Activated T-cell treated with anti-CD3 and anti-CD28 coated beads, Interleukin-2, amount 50 U/mL, for 4 hours (primary cell): Measurements from ENCODE around the gene EML3. TPM values are rescaled to one million over a fixed set of nuclear protein-coding genes. Genes with fewer than 3 reads are reported as not detected.
"Not testable (repeated sequence)": the region's sequence is repeated elsewhere in the genome, so short reads cannot be mapped to it uniquely, and the experiment has no call there.

Source experiments
- ATAC-seq, 2 donors: fragments of 200-7000 bp; cut with Tn5 transposase; one replicate each; pipeline ENCODE4 v1.10.0; 2021
- DNase-seq: peaks from one replicate; pipeline ENCODE4 v3.0.0-alpha.2; 2020
- H3K27me3 Mint-ChIP-seq: one replicate; pipeline ENCODE4 v1.8.0; 2021; ENCODE audit warnings: low read depth, mixed read lengths
- H3K36me3 Mint-ChIP-seq: one replicate; pipeline ENCODE4 v1.8.0; 2022; ENCODE audit warnings: mixed read lengths; ENCODE audit not compliant: insufficient read depth
- H3K4me1 Mint-ChIP-seq: one replicate; pipeline ENCODE4 v1.8.0; 2021; ENCODE audit warnings: low read depth, mixed read lengths
- H3K4me3 Mint-ChIP-seq: one replicate; pipeline ENCODE4 v1.8.0; 2021; ENCODE audit warnings: mild to moderate bottlenecking, moderate library complexity, mixed read lengths
- H3K9me3 Mint-ChIP-seq: one replicate; pipeline ENCODE4 v1.8.0; 2021; ENCODE audit warnings: mixed read lengths
- total RNA-seq, 3 donors: library from RNA; stranded (reverse); gene quantifications; one replicate each; pipeline ENCODE4 v1.2.1, GENCODE V29; 2021

EML3 gene
- total RNA-seq, 3 donors from 2014 or later: 145 to 160 (median 155) TPM

- ATAC-seq: peak; percentile 37 to 46
- Mint-ChIP-seq H3K36me3 (peaks cover 41% of the 10 kb centered on the region), H3K4me1 (peaks cover 62% of the 10 kb centered on the region), H3K9me3 (no peaks in the 10 kb centered on the region), H3K4me3 (no peak overlapping the region), H3K27me3 (no peaks in the 10 kb centered on the region)
- DNase-seq: peak; percentile 81
Measured at GRCh38 chr11:62560566-62561103, 51.9 kb downstream of the EML3 start.

- DNase-seq, ATAC-seq, H3K4me3 Mint-ChIP-seq, H3K27me3 Mint-ChIP-seq, H3K9me3 Mint-ChIP-seq: not testable (repeated sequence)
- H3K36me3 Mint-ChIP-seq: peaks cover 38% of the 10 kb centered on the region
- H3K4me1 Mint-ChIP-seq: peaks cover 69% of the 10 kb centered on the region
Measured at GRCh38 chr11:62559626-62560025, 52.9 kb downstream of the EML3 start.

GRCh38 chr11:62559204-62559603, 53.4 kb downstream of the EML3 start:
- DNase-seq: no peak
- Mint-ChIP-seq H3K27me3 (no peaks in the 10 kb centered on the region), H3K36me3 (peaks cover 38% of the 10 kb centered on the region), H3K4me3 (no peak overlapping the region), H3K9me3 (no peaks in the 10 kb centered on the region), H3K4me1 (peaks cover 74% of the 10 kb centered on the region)
- ATAC-seq: no peak

GRCh38 chr11:62558669-62559068, 53.9 kb downstream of the EML3 start:
- H3K36me3 Mint-ChIP-seq: peaks cover 35% of the 10 kb centered on the region

GRCh38 chr11:62556875-62557631, 55.5 kb downstream of the EML3 start:
- no peak for DNase-seq
- H3K36me3 Mint-ChIP-seq: peaks cover 32% of the 10 kb centered on the region
- peak; percentile 22 to 25 for ATAC-seq
- H3K4me3 Mint-ChIP-seq: peak overlapping the region; percentile 58
- H3K27me3 Mint-ChIP-seq: no peaks in the 10 kb centered on the region
- H3K4me1 Mint-ChIP-seq: peaks cover 94% of the 10 kb centered on the region
- H3K9me3 Mint-ChIP-seq: no peaks in the 10 kb centered on the region

More at GRCh38 chr11:62558669-62559068, 53.9 kb downstream of the EML3 start:
- DNase-seq: no peak
- Mint-ChIP-seq H3K27me3 (no peaks in the 10 kb centered on the region), H3K9me3 (no peaks in the 10 kb centered on the region), H3K4me3 (no peak overlapping the region), H3K4me1 (peaks cover 79% of the 10 kb centered on the region)
- no peak for ATAC-seq

- peak; percentile 58 for DNase-seq
- Mint-ChIP-seq H3K9me3 (no peaks in the 10 kb centered on the region), H3K4me3 (peak overlapping the region; percentile 58), H3K36me3 (peaks cover 27% of the 10 kb centered on the region), H3K4me1 (peaks cover 98% of the 10 kb centered on the region), H3K27me3 (no peaks in the 10 kb centered on the region)
- peak; percentile 42 to 44 for ATAC-seq
Measured at GRCh38 chr11:62556108-62556874, 56.3 kb downstream of the EML3 start.

GRCh38 chr11:62555464-62556107, 57.0 kb downstream of the EML3 start:
- peak overlapping the region; percentile 58 for H3K4me3 Mint-ChIP-seq
- peaks cover 98% of the 10 kb centered on the region for H3K4me1 Mint-ChIP-seq
- no peaks in the 10 kb centered on the region for H3K27me3 Mint-ChIP-seq
- H3K9me3 Mint-ChIP-seq: no peaks in the 10 kb centered on the region
- H3K36me3 Mint-ChIP-seq: peaks cover 26% of the 10 kb centered on the region
- DNase-seq: no peak
- peak; percentile 15 to 33 for ATAC-seq

GRCh38 chr11:62554387-62555167, 58.0 kb downstream of the EML3 start:
- Mint-ChIP-seq H3K9me3 (no peaks in the 10 kb centered on the region), H3K4me3 (peak overlapping the region; percentile 33), H3K36me3 (peaks cover 18% of the 10 kb centered on the region), H3K27me3 (no peaks in the 10 kb centered on the region), H3K4me1 (peaks cover 97% of the 10 kb centered on the region)
- no peak for DNase-seq
- ATAC-seq: no peak

- peaks cover 91% of the 10 kb centered on the region for H3K4me1 Mint-ChIP-seq
- peak overlapping the region; percentile 58 for H3K4me3 Mint-ChIP-seq
- H3K27me3 Mint-ChIP-seq: no peaks in the 10 kb centered on the region
- no peak for DNase-seq
- H3K9me3 Mint-ChIP-seq: no peaks in the 10 kb centered on the region
- H3K36me3 Mint-ChIP-seq: peaks cover 12% of the 10 kb centered on the region
- no peak for ATAC-seq
Measured at GRCh38 chr11:62553839-62554361, 58.7 kb downstream of the EML3 start.

GRCh38 chr11:62553080-62553838, 59.3 kb downstream of the EML3 start:
- peaks cover 8% of the 10 kb centered on the region for H3K36me3 Mint-ChIP-seq
- H3K4me3 Mint-ChIP-seq: peak overlapping the region; percentile 58
- ATAC-seq: peak in 1 of 2 donors; percentile 14
- H3K27me3 Mint-ChIP-seq: no peaks in the 10 kb centered on the region
- H3K9me3 Mint-ChIP-seq: no peaks in the 10 kb centered on the region
- peak; percentile 35 for DNase-seq
- peaks cover 86% of the 10 kb centered on the region for H3K4me1 Mint-ChIP-seq

GRCh38 chr11:62552485-62553079, 60.0 kb downstream of the EML3 start:
- Mint-ChIP-seq H3K4me1 (peaks cover 87% of the 10 kb centered on the region), H3K9me3 (no peaks in the 10 kb centered on the region), H3K4me3 (peak overlapping the region; percentile 61), H3K36me3 (peaks cover 8% of the 10 kb centered on the region), H3K27me3 (no peaks in the 10 kb centered on the region)
- no peak for DNase-seq
- ATAC-seq: no peak
